GM19324 (cell line): ENCODE data around the gene KRT79.

Experiments
- ATAC-seq: cut with Tn5 transposase; IDR thresholded peaks from one replicate; pipeline ENCODE4 v1.9.1; 2021; ENCODE audit warnings: mild to moderate bottlenecking, moderate library complexity; ENCODE audit not compliant: unreplicated experiment, low FRiP score

KRT79 gene

GRCh38 chr12:52776913-52777395 is 57.2 kb downstream of the KRT79 start, which contains the start of gene KRT76:
Gene KRT76, minus strand, starts transcription at chr12:52777345. Its CDS starts 54 bp downstream, at chr12:52777291.
- no peak for ATAC-seq

- ATAC-seq = no peak
Observed at GRCh38 chr12:52776435-52776834, 57.7 kb downstream of the KRT79 start.

- ATAC-seq = no peak
Observed at GRCh38 chr12:52774629-52775250, 59.4 kb downstream of the KRT79 start.

GRCh38 chr12:52772772-52773171 is 61.3 kb downstream of the KRT79 start:
- no peak for ATAC-seq

- no peak for ATAC-seq
Observed at GRCh38 chr12:52772188-52772587, 61.9 kb downstream of the KRT79 start.

GRCh38 chr12:52771505-52771904 is 62.6 kb downstream of the KRT79 start:
- no peak for ATAC-seq
